ENCODE results near the gene TTR.

GRCh38 chr18:31591628-31592027 lies at the start of gene TTR:
- TF ChIP-seq CTCF (IDR thresholded peaks at IDR 0.05) (no peak), ZFX (IDR thresholded peaks at IDR 0.05; ENCODE audit: borderline replicate concordance) (no peak)
